GM10248 (cell line): ENCODE measurements around the gene PIPOX.

Experiments used
- CTCF ChIA-PET: fragments of 300-600 bp; sonication (Branson Sonifier 250); formaldehyde crosslinking; extraction: SDS; loops from one replicate; lab custom pipeline; 2021; ENCODE audit warnings: antibody characterized with exemption; lab: Yijun Ruan, JAX
- POLR2A ChIA-PET: fragments of 350-650 bp; sonication (Branson Sonifier 250); formaldehyde crosslinking; extraction: SDS; loops from one replicate; lab custom pipeline; 2020; ENCODE audit warnings: antibody characterized with exemption; lab: Yijun Ruan, JAX
- DNase-seq: peaks from one replicate; pipeline ENCODE4 v3.0.0; 2012; ENCODE audit errors: extremely low spot score
- TF ChIP-seq, protein P1 (sequence below): IDR thresholded peaks from 2 replicates; pipeline ENCODE4 v1.5.1; 2012; ENCODE audit warnings: mild to moderate bottlenecking, low read depth; ENCODE audit errors: extremely low read depth, missing control alignments, control extremely low read depth

Gene PIPOX

GRCh38 chr17:29102046-29102445 is 59.1 kb downstream of the PIPOX start:
- ChIA-PET POLR2A (no interaction called here), CTCF (interaction anchor here (3.8 kb wide), 1 partner anchor 15 kb away, joined by 29 read pairs; no protein-coding TSS in a partner anchor)
- TF ChIP-seq, protein P1, sequence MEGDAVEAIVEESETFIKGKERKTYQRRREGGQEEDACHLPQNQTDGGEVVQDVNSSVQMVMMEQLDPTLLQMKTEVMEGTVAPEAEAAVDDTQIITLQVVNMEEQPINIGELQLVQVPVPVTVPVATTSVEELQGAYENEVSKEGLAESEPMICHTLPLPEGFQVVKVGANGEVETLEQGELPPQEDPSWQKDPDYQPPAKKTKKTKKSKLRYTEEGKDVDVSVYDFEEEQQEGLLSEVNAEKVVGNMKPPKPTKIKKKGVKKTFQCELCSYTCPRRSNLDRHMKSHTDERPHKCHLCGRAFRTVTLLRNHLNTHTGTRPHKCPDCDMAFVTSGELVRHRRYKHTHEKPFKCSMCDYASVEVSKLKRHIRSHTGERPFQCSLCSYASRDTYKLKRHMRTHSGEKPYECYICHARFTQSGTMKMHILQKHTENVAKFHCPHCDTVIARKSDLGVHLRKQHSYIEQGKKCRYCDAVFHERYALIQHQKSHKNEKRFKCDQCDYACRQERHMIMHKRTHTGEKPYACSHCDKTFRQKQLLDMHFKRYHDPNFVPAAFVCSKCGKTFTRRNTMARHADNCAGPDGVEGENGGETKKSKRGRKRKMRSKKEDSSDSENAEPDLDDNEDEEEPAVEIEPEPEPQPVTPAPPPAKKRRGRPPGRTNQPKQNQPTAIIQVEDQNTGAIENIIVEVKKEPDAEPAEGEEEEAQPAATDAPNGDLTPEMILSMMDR, result no peak
- DNase-seq, result no peak

DNA sequence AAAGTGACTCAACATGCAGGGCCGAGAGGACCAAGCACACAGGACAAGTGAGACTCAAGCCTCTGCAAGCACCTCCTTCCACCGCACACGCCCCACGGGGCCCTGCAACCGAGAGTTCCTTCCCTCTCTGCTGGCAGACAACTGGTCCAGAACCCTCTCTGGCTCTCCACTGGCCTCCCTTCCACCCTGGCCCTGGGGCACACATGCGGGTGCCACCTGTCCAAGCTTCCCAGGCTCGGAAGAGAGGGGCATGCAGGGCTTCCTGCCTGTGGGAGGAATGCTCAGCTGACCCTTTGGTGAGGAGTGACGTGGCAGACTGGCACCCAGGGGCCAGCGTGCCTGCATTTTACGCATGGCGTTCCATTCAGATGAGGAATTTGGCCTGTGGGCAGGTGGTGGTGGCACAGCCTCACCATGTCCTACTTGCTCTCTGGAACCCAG is 59.8 kb downstream of the PIPOX start:
- CTCF ChIA-PET, result interaction anchor here (1.3 to 3.8 kb wide), 2 partner anchors 9 to 14 kb away, joined by 4 to 29 read pairs; no protein-coding TSS in a partner anchor
- POLR2A ChIA-PET, result no interaction called here
- TF ChIP-seq, protein P1, result no peak
- DNase-seq, result no peak

- no peak for DNase-seq
- CTCF ChIA-PET, result interaction anchor here (1.3 to 3.8 kb wide), 2 partner anchors 9 to 13 kb away, joined by 4 to 29 read pairs; no protein-coding TSS in a partner anchor
- TF ChIP-seq, protein P1, result no peak
- POLR2A ChIA-PET, result no interaction called here
Observed at GRCh38 chr17:29103341-29103740, 60.4 kb downstream of the PIPOX start.
